Measurements from ENCODE around the gene SSRP1. TPM values are rescaled to one million over a fixed set of nuclear protein-coding genes. Genes with fewer than 3 reads are reported as not detected.

The SSRP1 gene
- total and polyA plus RNA-seq, 9 of the 15 experiments (the other 6 are each of a cell fraction or from before 2014, with no cell fraction given) = 91.1 to 416 (median 245) TPM

DNA sequence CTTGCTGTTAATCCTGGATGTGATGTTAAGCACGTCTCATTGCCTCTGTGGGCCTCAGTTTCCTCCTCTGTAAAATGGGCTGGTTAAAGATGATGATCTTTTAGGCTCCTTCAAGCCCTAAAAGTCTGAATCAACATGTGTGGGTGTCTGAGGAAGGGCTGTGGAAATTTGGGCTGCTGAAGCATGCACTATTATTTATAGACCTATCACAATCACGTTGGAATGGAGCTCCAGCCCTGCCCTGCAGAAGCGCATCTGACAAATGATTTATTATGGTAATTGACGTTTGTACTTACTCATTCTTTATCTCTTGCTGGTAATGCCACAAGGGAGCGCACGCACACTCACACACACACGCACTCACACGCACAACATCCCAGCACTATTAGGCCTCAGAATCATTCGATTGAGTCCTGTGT, 22.9 kb upstream of the SSRP1 start (continued):
- TF ChIP-seq, protein P1, sequence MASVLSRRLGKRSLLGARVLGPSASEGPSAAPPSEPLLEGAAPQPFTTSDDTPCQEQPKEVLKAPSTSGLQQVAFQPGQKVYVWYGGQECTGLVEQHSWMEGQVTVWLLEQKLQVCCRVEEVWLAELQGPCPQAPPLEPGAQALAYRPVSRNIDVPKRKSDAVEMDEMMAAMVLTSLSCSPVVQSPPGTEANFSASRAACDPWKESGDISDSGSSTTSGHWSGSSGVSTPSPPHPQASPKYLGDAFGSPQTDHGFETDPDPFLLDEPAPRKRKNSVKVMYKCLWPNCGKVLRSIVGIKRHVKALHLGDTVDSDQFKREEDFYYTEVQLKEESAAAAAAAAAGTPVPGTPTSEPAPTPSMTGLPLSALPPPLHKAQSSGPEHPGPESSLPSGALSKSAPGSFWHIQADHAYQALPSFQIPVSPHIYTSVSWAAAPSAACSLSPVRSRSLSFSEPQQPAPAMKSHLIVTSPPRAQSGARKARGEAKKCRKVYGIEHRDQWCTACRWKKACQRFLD (CRISPR knock-in tag; IDR thresholded peaks at IDR 0.05) = no peak
- no peak for TF ChIP-seq PCBP2 (IDR thresholded peaks at IDR 0.05; ENCODE audit: low read depth, low read length, poor library complexity, severe bottlenecking)
- TF ChIP-seq, protein P2, sequence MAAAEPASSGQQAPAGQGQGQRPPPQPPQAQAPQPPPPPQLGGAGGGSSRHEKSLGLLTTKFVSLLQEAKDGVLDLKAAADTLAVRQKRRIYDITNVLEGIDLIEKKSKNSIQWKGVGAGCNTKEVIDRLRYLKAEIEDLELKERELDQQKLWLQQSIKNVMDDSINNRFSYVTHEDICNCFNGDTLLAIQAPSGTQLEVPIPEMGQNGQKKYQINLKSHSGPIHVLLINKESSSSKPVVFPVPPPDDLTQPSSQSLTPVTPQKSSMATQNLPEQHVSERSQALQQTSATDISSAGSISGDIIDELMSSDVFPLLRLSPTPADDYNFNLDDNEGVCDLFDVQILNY (CRISPR knock-in tag; IDR thresholded peaks at IDR 0.05) = no peak
- TF ChIP-seq, protein P3, sequence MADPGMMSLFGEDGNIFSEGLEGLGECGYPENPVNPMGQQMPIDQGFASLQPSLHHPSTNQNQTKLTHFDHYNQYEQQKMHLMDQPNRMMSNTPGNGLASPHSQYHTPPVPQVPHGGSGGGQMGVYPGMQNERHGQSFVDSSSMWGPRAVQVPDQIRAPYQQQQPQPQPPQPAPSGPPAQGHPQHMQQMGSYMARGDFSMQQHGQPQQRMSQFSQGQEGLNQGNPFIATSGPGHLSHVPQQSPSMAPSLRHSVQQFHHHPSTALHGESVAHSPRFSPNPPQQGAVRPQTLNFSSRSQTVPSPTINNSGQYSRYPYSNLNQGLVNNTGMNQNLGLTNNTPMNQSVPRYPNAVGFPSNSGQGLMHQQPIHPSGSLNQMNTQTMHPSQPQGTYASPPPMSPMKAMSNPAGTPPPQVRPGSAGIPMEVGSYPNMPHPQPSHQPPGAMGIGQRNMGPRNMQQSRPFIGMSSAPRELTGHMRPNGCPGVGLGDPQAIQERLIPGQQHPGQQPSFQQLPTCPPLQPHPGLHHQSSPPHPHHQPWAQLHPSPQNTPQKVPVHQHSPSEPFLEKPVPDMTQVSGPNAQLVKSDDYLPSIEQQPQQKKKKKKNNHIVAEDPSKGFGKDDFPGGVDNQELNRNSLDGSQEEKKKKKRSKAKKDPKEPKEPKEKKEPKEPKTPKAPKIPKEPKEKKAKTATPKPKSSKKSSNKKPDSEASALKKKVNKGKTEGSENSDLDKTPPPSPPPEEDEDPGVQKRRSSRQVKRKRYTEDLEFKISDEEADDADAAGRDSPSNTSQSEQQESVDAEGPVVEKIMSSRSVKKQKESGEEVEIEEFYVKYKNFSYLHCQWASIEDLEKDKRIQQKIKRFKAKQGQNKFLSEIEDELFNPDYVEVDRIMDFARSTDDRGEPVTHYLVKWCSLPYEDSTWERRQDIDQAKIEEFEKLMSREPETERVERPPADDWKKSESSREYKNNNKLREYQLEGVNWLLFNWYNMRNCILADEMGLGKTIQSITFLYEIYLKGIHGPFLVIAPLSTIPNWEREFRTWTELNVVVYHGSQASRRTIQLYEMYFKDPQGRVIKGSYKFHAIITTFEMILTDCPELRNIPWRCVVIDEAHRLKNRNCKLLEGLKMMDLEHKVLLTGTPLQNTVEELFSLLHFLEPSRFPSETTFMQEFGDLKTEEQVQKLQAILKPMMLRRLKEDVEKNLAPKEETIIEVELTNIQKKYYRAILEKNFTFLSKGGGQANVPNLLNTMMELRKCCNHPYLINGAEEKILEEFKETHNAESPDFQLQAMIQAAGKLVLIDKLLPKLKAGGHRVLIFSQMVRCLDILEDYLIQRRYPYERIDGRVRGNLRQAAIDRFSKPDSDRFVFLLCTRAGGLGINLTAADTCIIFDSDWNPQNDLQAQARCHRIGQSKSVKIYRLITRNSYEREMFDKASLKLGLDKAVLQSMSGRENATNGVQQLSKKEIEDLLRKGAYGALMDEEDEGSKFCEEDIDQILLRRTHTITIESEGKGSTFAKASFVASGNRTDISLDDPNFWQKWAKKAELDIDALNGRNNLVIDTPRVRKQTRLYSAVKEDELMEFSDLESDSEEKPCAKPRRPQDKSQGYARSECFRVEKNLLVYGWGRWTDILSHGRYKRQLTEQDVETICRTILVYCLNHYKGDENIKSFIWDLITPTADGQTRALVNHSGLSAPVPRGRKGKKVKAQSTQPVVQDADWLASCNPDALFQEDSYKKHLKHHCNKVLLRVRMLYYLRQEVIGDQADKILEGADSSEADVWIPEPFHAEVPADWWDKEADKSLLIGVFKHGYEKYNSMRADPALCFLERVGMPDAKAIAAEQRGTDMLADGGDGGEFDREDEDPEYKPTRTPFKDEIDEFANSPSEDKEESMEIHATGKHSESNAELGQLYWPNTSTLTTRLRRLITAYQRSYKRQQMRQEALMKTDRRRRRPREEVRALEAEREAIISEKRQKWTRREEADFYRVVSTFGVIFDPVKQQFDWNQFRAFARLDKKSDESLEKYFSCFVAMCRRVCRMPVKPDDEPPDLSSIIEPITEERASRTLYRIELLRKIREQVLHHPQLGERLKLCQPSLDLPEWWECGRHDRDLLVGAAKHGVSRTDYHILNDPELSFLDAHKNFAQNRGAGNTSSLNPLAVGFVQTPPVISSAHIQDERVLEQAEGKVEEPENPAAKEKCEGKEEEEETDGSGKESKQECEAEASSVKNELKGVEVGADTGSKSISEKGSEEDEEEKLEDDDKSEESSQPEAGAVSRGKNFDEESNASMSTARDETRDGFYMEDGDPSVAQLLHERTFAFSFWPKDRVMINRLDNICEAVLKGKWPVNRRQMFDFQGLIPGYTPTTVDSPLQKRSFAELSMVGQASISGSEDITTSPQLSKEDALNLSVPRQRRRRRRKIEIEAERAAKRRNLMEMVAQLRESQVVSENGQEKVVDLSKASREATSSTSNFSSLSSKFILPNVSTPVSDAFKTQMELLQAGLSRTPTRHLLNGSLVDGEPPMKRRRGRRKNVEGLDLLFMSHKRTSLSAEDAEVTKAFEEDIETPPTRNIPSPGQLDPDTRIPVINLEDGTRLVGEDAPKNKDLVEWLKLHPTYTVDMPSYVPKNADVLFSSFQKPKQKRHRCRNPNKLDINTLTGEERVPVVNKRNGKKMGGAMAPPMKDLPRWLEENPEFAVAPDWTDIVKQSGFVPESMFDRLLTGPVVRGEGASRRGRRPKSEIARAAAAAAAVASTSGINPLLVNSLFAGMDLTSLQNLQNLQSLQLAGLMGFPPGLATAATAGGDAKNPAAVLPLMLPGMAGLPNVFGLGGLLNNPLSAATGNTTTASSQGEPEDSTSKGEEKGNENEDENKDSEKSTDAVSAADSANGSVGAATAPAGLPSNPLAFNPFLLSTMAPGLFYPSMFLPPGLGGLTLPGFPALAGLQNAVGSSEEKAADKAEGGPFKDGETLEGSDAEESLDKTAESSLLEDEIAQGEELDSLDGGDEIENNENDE (IDR thresholded peaks at IDR 0.05; ENCODE audit: low read depth, low read length) = no peak
- no peak for TF ChIP-seq MBD2 (IDR thresholded peaks at IDR 0.05; ENCODE audit: borderline replicate concordance, low read depth)
- TF ChIP-seq CBX1 (IDR thresholded peaks at IDR 0.05; ENCODE audit: low read depth) = peak; percentile 52; the same call in 1 of the 2 replicates
- TF ChIP-seq ZBTB7A (IDR thresholded peaks at IDR 0.05; ENCODE audit: borderline replicate concordance, control insufficient read depth, low read depth, low read length) = no peak
- TF ChIP-seq, protein P4, sequence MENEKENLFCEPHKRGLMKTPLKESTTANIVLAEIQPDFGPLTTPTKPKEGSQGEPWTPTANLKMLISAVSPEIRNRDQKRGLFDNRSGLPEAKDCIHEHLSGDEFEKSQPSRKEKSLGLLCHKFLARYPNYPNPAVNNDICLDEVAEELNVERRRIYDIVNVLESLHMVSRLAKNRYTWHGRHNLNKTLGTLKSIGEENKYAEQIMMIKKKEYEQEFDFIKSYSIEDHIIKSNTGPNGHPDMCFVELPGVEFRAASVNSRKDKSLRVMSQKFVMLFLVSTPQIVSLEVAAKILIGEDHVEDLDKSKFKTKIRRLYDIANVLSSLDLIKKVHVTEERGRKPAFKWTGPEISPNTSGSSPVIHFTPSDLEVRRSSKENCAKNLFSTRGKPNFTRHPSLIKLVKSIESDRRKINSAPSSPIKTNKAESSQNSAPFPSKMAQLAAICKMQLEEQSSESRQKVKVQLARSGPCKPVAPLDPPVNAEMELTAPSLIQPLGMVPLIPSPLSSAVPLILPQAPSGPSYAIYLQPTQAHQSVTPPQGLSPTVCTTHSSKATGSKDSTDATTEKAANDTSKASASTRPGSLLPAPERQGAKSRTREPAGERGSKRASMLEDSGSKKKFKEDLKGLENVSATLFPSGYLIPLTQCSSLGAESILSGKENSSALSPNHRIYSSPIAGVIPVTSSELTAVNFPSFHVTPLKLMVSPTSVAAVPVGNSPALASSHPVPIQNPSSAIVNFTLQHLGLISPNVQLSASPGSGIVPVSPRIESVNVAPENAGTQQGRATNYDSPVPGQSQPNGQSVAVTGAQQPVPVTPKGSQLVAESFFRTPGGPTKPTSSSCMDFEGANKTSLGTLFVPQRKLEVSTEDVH (IDR thresholded peaks at IDR 0.05; ENCODE audit: low read depth, partially characterized antibody) = no peak
- TF ChIP-seq ZNF444 (CRISPR knock-in tag; IDR thresholded peaks at IDR 0.05) = no peak
- TF ChIP-seq PHB2 (IDR thresholded peaks at IDR 0.05; ENCODE audit: low read depth) = no peak

All from K562 (cell line).